ENCODE results near the gene ABHD12. TPM values are rescaled to one million over a fixed set of nuclear protein-coding genes. Genes with fewer than 3 reads are reported as not detected.

ABHD12 gene
- total and polyA plus RNA-seq, 10 of the 15 experiments (the other 5 are each of a cell fraction or from before 2014, with no cell fraction given) = 1.5 to 61.8 (median 26.7) TPM

DNA sequence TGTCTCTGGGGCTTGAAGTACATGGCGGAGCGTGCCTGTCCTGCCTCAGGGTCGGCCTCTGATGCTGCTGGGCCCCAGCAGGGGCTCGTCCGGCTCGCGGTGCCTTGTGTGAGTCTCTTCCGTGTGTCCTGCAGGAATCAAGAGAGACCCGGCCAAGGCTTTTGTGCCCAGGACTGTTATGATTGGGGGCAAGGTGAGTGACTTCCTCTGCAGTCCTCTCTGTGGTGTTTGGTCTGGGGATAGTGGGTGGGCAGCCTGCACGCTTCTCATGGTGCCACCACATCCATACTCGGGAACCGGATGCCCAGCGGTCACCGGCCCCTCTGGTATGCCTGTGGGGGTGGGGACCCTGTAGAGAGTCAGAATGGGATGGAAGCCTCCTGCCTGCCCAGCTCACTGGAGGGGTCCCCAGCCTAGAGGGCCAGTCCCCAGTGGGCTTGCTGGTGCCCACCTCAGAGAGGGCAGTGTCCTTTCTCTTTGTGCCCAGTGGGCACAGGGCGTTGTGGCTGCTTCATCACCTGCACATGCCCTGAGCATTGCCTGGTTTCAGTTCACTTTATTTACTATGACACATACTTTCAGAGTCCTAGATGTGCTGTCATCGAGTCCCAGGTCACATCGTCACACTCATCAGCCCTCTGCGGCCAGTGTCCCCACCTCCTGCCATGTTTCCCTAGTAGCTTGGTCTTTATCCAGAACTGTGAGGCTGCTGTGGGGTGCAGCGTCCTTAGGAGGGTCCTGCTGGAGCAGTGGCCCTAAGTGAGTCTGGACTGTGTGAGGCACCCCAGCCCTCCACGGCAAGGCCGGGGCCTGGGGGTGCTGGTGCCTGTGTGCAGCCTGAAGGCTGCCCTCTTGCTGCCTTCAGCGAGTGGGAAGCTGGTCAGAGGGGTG, 102.1 kb downstream of the ABHD12 start:
- intact Hi-C loops (cut with micrococcal nuclease; ENCODE audit: unreplicated experiment) = loop anchor here (5.0 kb wide), 1 partner anchor 291 kb away; no protein-coding TSS in a partner anchor
- ChIA-PET RAD21 (ENCODE audit: unreplicated experiment) (interaction anchor here (0.9 to 1.8 kb wide), 3 partner anchors 42 to 111 kb away, joined by 3 to 4 read pairs (median 3); no protein-coding TSS in a partner anchor), CTCF (interaction anchor here (0.7 to 2.8 kb wide), 2 partner anchors 39 to 110 kb away, joined by 3 to 12 read pairs; no protein-coding TSS in a partner anchor), SMC1A (ENCODE audit: uncharacterized antibody, unreplicated experiment) (no interaction called here), POLR2A (interaction anchor here (1.1 kb wide), 1 partner anchor 42 kb away, joined by 5 read pairs; no protein-coding TSS in a partner anchor)
- Histone ChIP-seq H3K27ac (ENCODE audit: control insufficient read depth, insufficient read depth) (peak overlapping the region; percentile 52), H3K27me3 (replicated peaks in 1 of 2; ENCODE audit: control insufficient read depth in 2 of 2, insufficient read depth in 2 of 2, low read length in 1 of 2) (no peaks in the 10 kb centered on the region), H3K9ac (ENCODE audit: control insufficient read depth, insufficient read depth, low read length) (no peak overlapping the region), H3K79me2 (ENCODE audit: control insufficient read depth, insufficient read depth, low read length) (no peaks in the 10 kb centered on the region), H4K20me1 (ENCODE audit: control insufficient read depth, insufficient read depth) (no peaks in the 10 kb centered on the region; the same call in 1 of the 2 replicates), H3K4me3 (no peak overlapping the region), H3K4me1 (ENCODE audit: control insufficient read depth, insufficient read depth, low read length) (peaks cover 15% of the 10 kb centered on the region), H3K36me3 (ENCODE audit: control insufficient read depth in 2 of 2, insufficient read depth in 2 of 2, low read length in 1 of 2) (peaks cover 12 to 28% of the 10 kb centered on the region in 2 experiments; a peak in 3 of 4 replicates), H2AFZ (ENCODE audit: control insufficient read depth, low read depth, low read length) (no peak overlapping the region), H3K9me3 (replicated peaks; ENCODE audit: control insufficient read depth, insufficient read depth, low read length) (no peaks in the 10 kb centered on the region), H3K4me2 (ENCODE audit: control insufficient read depth, insufficient read depth) (peak overlapping the region; percentile 60; the same call in 1 of the 2 replicates)
- ATAC-seq = peak; percentile 98
- in situ Hi-C loops (cut with MboI) = no loop called here
- DNase-seq (ENCODE audit: low read depth, low spot score) = peak; percentile 51
- BruUV-seq (replicated peaks) = no TSS peak
- peak; percentile 65 for FAIRE-seq
- WGBS (ENCODE audit: insufficient coverage, insufficient replicate concordance, low lambda C conversion rate, missing lambda C conversion rate) = 74% methylated on average over 22 of the region's 22 CpGs
- no peak for TF ChIP-seq SIN3A (IDR thresholded peaks at IDR 0.05; ENCODE audit: low read depth, low read length)
- peak; percentile 90 for TF ChIP-seq ATF7 (IDR thresholded peaks at IDR 0.05; ENCODE audit: low read depth)
- TF ChIP-seq BCL11A (IDR thresholded peaks at IDR 0.05; ENCODE audit: low read depth, low read length) = peak; percentile 76
- peak in 1 of 2 experiments; percentile 82; a peak in 3 of 4 replicates for TF ChIP-seq EP300 (IDR thresholded peaks at IDR 0.05; ENCODE audit: borderline replicate concordance in 1 of 2, control insufficient read depth in 1 of 2, low read depth in 2 of 2, low read length in 2 of 2)
- peak; percentile 72 for TF ChIP-seq GATAD2B (conservative IDR thresholded peaks at IDR 0.05; ENCODE audit: low read depth)
- TF ChIP-seq MEF2B (IDR thresholded peaks at IDR 0.05; ENCODE audit: partially characterized antibody, poor library complexity, severe bottlenecking) = peak; percentile 22
- peak; percentile 73 for TF ChIP-seq MTA2 (IDR thresholded peaks at IDR 0.05; ENCODE audit: low read depth)
- TF ChIP-seq, protein P1, sequence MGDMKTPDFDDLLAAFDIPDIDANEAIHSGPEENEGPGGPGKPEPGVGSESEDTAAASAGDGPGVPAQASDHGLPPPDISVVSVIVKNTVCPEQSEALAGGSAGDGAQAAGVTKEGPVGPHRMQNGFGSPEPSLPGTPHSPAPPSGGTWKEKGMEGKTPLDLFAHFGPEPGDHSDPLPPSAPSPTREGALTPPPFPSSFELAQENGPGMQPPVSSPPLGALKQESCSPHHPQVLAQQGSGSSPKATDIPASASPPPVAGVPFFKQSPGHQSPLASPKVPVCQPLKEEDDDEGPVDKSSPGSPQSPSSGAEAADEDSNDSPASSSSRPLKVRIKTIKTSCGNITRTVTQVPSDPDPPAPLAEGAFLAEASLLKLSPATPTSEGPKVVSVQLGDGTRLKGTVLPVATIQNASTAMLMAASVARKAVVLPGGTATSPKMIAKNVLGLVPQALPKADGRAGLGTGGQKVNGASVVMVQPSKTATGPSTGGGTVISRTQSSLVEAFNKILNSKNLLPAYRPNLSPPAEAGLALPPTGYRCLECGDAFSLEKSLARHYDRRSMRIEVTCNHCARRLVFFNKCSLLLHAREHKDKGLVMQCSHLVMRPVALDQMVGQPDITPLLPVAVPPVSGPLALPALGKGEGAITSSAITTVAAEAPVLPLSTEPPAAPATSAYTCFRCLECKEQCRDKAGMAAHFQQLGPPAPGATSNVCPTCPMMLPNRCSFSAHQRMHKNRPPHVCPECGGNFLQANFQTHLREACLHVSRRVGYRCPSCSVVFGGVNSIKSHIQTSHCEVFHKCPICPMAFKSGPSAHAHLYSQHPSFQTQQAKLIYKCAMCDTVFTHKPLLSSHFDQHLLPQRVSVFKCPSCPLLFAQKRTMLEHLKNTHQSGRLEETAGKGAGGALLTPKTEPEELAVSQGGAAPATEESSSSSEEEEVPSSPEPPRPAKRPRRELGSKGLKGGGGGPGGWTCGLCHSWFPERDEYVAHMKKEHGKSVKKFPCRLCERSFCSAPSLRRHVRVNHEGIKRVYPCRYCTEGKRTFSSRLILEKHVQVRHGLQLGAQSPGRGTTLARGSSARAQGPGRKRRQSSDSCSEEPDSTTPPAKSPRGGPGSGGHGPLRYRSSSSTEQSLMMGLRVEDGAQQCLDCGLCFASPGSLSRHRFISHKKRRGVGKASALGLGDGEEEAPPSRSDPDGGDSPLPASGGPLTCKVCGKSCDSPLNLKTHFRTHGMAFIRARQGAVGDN (IDR thresholded peaks at IDR 0.05) = peak; percentile 74
- peak; percentile 19; the same call in 1 of the 2 replicates for TF ChIP-seq NFIC (IDR thresholded peaks at IDR 0.05; ENCODE audit: low read depth, low read length)
- TF ChIP-seq DPF2 (IDR thresholded peaks at IDR 0.05) = peak; percentile 89
- no peak for TF ChIP-seq MYB (IDR thresholded peaks at IDR 0.05; ENCODE audit: borderline replicate concordance, low read depth, low read length)
- TF ChIP-seq NR2F1 (conservative IDR thresholded peaks at IDR 0.05) = 0 out of 2 replicates have a peak, but pooled peaks have one; percentile 35
- 0 out of 2 replicates have a peak, but pooled peaks have one; percentile 16 for TF ChIP-seq NBN (IDR thresholded peaks at IDR 0.05)
- TF ChIP-seq CHD2 (IDR thresholded peaks at IDR 0.05; ENCODE audit: borderline replicate concordance, low read depth, low read length) = no peak
- TF ChIP-seq, protein P2, sequence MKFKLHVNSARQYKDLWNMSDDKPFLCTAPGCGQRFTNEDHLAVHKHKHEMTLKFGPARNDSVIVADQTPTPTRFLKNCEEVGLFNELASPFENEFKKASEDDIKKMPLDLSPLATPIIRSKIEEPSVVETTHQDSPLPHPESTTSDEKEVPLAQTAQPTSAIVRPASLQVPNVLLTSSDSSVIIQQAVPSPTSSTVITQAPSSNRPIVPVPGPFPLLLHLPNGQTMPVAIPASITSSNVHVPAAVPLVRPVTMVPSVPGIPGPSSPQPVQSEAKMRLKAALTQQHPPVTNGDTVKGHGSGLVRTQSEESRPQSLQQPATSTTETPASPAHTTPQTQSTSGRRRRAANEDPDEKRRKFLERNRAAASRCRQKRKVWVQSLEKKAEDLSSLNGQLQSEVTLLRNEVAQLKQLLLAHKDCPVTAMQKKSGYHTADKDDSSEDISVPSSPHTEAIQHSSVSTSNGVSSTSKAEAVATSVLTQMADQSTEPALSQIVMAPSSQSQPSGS (IDR thresholded peaks at IDR 0.05; ENCODE audit: low read length) = peak; percentile 63
- TF ChIP-seq RUNX3 (IDR thresholded peaks at IDR 0.05; ENCODE audit: low read length) = peak; percentile 66
- peak; percentile 56; the same call in 1 of the 2 replicates for TF ChIP-seq BACH1 (IDR thresholded peaks at IDR 0.05; ENCODE audit: borderline replicate concordance)
- no peak for TF ChIP-seq ETV6 (conservative IDR thresholded peaks at IDR 0.05 in 1 of 2, IDR thresholded peaks at IDR 0.05 in 1 of 2; ENCODE audit: borderline replicate concordance in 1 of 2, low read depth in 1 of 2)
